Panc1 (cell line): ENCODE data around the gene TRABD2B. TPM values are rescaled to one million over a fixed set of nuclear protein-coding genes. Genes with fewer than 3 reads are reported as not detected.

ENCODE experiments used
- ATAC-seq: fragments of 200-7000 bp; cut with Tn5 transposase; 2 replicates; pipeline ENCODE4 v1.9.1; 2020; ENCODE audit warnings: mild to moderate bottlenecking, moderate library complexity
- BruUV-seq: library from RNA; stranded (reverse); fragments of 400-500 nt; replicated peaks from 2 replicates; lab custom pipeline; 2021; lab: Mats Ljungman, UMichigan
- CTCF ChIA-PET: fragments of 300-600 bp; sonication (Branson Sonifier 250); formaldehyde crosslinking; loops from one replicate; lab custom pipeline; 2022; ENCODE audit warnings: antibody characterized with exemption; lab: Charles Lee
- POLR2A ChIA-PET: fragments of 300-600 bp; sonication (Branson Sonifier 250); formaldehyde crosslinking; loops from one replicate; lab custom pipeline; 2022; ENCODE audit warnings: antibody characterized with exemption; lab: Charles Lee
- DNase-seq: peaks from one replicate; pipeline ENCODE4 v3.0.0-alpha.2; 2010; ENCODE audit warnings: low read depth, low spot score
- H3K27ac ChIP-seq: 2 replicates; pipeline ENCODE4 v1.5.1; 2011; ENCODE audit warnings: mild to moderate bottlenecking, low read length, inconsistent platforms
- H3K27me3 ChIP-seq: fragments of 200-500 bp; sonication (Bioruptor generic); 2 replicates; pipeline ENCODE4 v1.6.0; 2014; ENCODE audit warnings: low read length, inconsistent platforms; ENCODE audit not compliant: control insufficient read depth, insufficient read depth
- H3K36me3 ChIP-seq: fragments of 200-500 bp; sonication (Bioruptor generic); 2 replicates; pipeline ENCODE4 v1.5.1; 2014; ENCODE audit warnings: inconsistent platforms, mild to moderate bottlenecking, low read length, moderate library complexity; ENCODE audit not compliant: control insufficient read depth, insufficient read depth
- H3K4me1 ChIP-seq: 2 replicates; pipeline ENCODE4 v1.5.1; 2011; ENCODE audit warnings: inconsistent platforms, mild to moderate bottlenecking, low read length, moderate library complexity; ENCODE audit not compliant: control insufficient read depth, insufficient read depth
- H3K4me3 ChIP-seq, 2 experiments: 2 replicates each; pipeline ENCODE4 v1.5.1; 2011 to 2012; ENCODE audit warnings: low read depth in 2 of 2, low read length in 2 of 2, mild to moderate bottlenecking in 2 of 2, inconsistent platforms in 1 of 2, moderate library complexity in 1 of 2
- H3K9me3 ChIP-seq: fragments of 200-500 bp; sonication (Bioruptor generic); 2 replicates; pipeline ENCODE4 v1.5.1; 2014; ENCODE audit warnings: low read depth, mild to moderate bottlenecking, inconsistent platforms, low read length, moderate library complexity; ENCODE audit not compliant: control insufficient read depth, insufficient read depth
- CTCF ChIP-seq: fragments of 450-650 bp; IDR thresholded peaks from 2 replicates; pipeline ENCODE4 v1.5.1; 2017; ENCODE audit warnings: mild to moderate bottlenecking
- POLR2AphosphoS5 ChIP-seq: IDR thresholded peaks from 2 replicates; pipeline ENCODE4 v1.6.1; 2012; ENCODE audit warnings: mild to moderate bottlenecking, low read depth, low read length, moderate library complexity
- SIN3A ChIP-seq: IDR thresholded peaks from 2 replicates; pipeline ENCODE4 v1.6.1; 2012; ENCODE audit warnings: low read depth, mild to moderate bottlenecking, low read length, moderate library complexity, borderline replicate concordance; ENCODE audit not compliant: insufficient read depth
- TCF7L2 ChIP-seq: IDR thresholded peaks from 2 replicates; pipeline ENCODE4 v1.6.1; 2011; ENCODE audit warnings: mild to moderate bottlenecking, low read depth, low read length, inconsistent platforms
- in situ Hi-C: cut with HindIII; loops from 2 replicates; pipeline ENCODE4 v1.10.0; 2016; ENCODE audit warnings: low sequenced_read_pairs, low pct_unique_long_range_greater_than_20kb
- intact Hi-C: fragments of 100-400 bp; cut with micrococcal nuclease; formaldehyde crosslinking; loops from one replicate; pipeline ENCODE4 v1.10.0; 2022; ENCODE audit not compliant: unreplicated experiment
- total RNA-seq: library from RNA; stranded (reverse); gene quantifications from one replicate; pipeline ENCODE4 v1.2.1, GENCODE V29; 2021; ENCODE audit not compliant: unreplicated experiment
- TF ChIP-seq, protein P1 (sequence below), 2 experiments: IDR thresholded peaks; 2 replicates each; pipeline ENCODE4 v1.6.1; 2011 to 2012; ENCODE audit warnings: low read depth in 2 of 2, control low read depth in 1 of 2, low read length in 1 of 2, mild to moderate bottlenecking in 1 of 2, moderate library complexity in 1 of 2; ENCODE audit not compliant: insufficient read depth in 1 of 2

The TRABD2B gene
- total RNA-seq, 1 experiment from 2014 or later, result not detected

DNA sequence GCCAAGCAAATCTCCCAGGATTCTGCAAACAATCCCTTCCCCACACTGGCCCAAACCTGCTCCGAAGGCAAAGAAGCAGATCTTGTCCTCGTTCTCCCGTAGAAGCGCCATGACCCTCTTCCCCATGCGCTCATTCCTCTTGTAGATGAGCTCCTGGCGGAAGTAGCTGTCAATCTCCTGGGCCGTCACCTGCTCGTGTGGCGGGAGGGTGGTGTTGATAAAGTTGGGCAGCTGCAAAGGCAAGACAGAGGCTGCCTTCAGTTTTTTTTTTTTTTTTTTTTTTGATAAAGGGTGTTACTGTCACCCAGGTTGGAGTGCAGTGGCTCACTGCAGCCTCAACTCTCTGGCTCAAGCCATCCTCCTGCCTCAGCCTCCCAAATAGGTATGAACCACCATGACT, 202.7 kb downstream of the TRABD2B start:
- ChIA-PET POLR2A (no interaction called here), CTCF (interaction anchor here (0.7 kb wide), 1 partner anchor 9 kb away, joined by 8 read pairs; no protein-coding TSS in a partner anchor)
- Histone ChIP-seq H3K36me3 (no peaks in the 10 kb centered on the region), H3K4me1 (no peaks in the 10 kb centered on the region), H3K9me3 (no peaks in the 10 kb centered on the region), H3K4me3 (no peak overlapping the region), H3K27ac (no peak overlapping the region), H3K27me3 (no peaks in the 10 kb centered on the region)
- BruUV-seq, result no TSS peak
- in situ Hi-C loops (no loop called here), intact Hi-C loops (no loop called here)
- DNase-seq (no peak), ATAC-seq (no peak)
- TF ChIP-seq POLR2AphosphoS5 (no peak), SIN3A (no peak), TCF7L2 (no peak), CTCF (no peak)
- TF ChIP-seq, protein P1, sequence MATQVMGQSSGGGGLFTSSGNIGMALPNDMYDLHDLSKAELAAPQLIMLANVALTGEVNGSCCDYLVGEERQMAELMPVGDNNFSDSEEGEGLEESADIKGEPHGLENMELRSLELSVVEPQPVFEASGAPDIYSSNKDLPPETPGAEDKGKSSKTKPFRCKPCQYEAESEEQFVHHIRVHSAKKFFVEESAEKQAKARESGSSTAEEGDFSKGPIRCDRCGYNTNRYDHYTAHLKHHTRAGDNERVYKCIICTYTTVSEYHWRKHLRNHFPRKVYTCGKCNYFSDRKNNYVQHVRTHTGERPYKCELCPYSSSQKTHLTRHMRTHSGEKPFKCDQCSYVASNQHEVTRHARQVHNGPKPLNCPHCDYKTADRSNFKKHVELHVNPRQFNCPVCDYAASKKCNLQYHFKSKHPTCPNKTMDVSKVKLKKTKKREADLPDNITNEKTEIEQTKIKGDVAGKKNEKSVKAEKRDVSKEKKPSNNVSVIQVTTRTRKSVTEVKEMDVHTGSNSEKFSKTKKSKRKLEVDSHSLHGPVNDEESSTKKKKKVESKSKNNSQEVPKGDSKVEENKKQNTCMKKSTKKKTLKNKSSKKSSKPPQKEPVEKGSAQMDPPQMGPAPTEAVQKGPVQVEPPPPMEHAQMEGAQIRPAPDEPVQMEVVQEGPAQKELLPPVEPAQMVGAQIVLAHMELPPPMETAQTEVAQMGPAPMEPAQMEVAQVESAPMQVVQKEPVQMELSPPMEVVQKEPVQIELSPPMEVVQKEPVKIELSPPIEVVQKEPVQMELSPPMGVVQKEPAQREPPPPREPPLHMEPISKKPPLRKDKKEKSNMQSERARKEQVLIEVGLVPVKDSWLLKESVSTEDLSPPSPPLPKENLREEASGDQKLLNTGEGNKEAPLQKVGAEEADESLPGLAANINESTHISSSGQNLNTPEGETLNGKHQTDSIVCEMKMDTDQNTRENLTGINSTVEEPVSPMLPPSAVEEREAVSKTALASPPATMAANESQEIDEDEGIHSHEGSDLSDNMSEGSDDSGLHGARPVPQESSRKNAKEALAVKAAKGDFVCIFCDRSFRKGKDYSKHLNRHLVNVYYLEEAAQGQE (IDR thresholded peaks at IDR 0.05; ENCODE audit: insufficient read depth in 1 of 2, low read depth in 2 of 2, low read length in 1 of 2), result no peak

DNA sequence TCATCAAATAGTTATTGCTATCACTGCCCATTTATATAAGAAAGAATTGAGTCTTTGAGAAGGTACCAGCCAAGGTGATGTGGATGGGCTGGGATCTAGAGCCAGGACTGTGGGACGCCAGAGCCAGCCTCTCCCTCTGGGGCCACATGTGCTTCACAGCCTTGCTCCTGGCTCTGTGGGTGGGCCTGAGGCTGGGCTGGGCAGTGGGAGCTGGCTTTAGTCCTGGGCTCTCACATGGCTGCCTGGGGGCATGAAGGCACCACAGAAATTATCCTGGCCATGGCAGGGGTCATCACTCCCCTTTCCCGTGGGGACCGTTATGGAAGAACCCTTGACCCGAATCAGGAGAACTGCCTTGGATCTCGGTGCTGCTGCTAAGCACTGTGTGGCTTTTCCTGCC, 203.1 kb downstream of the TRABD2B start:
- POLR2A ChIA-PET, result no interaction called here
- CTCF ChIA-PET, result interaction anchor here (0.7 kb wide), 1 partner anchor 8 kb away, joined by 8 read pairs; no protein-coding TSS in a partner anchor
- intact Hi-C loops (no loop called here), in situ Hi-C loops (no loop called here)
- H3K9me3 ChIP-seq, result no peaks in the 10 kb centered on the region
- H3K4me3 ChIP-seq, result no peak overlapping the region
- H3K4me1 ChIP-seq, result no peaks in the 10 kb centered on the region
- TF ChIP-seq TCF7L2, result no peak
- no peak for TF ChIP-seq POLR2AphosphoS5
- no TSS peak for BruUV-seq
- no peak for ATAC-seq
- H3K27me3 ChIP-seq, result no peaks in the 10 kb centered on the region
- DNase-seq, result no peak
- H3K27ac ChIP-seq, result no peak overlapping the region
- no peaks in the 10 kb centered on the region for H3K36me3 ChIP-seq

DNA sequence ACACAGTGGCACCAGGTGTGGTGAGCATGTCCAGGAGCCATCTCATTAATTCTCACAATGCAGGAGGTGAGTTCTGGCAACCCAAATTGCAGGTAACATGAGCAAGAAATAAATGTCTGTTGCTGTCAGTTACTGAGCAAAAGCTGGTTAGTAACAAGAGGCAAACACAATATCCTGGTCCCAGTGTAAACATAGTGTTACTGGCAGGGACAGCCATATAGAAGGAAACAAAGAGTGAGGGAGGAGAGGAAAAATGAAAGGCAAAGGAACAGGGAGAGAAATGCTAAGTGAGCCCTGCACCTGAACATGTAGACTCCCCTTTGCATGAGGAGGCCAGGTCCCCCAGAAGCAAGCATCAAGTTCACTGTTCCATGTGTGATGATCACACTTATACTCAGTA, 203.6 kb downstream of the TRABD2B start:
- Histone ChIP-seq H3K27me3 (no peaks in the 10 kb centered on the region), H3K4me3 (no peak overlapping the region), H3K9me3 (no peaks in the 10 kb centered on the region), H3K4me1 (no peaks in the 10 kb centered on the region), H3K36me3 (no peaks in the 10 kb centered on the region), H3K27ac (no peak overlapping the region)
- intact Hi-C loops, result no loop called here
- DNase-seq (no peak), ATAC-seq (no peak)
- ChIA-PET POLR2A (no interaction called here), CTCF (no interaction called here)
- no TSS peak for BruUV-seq
- TF ChIP-seq SIN3A, result no peak
- in situ Hi-C loops, result no loop called here
